MV-4-11 (cell line): ENCODE results near the gene PRR23B.
A peak's percentile ranks its signal among the peaks of the same experiment; 100 is the strongest.

Source experiments
- DNase-seq: peaks from one replicate; lab custom pipeline; 2025; lab: John Stamatoyannopoulos, UW

The PRR23B gene

DNA sequence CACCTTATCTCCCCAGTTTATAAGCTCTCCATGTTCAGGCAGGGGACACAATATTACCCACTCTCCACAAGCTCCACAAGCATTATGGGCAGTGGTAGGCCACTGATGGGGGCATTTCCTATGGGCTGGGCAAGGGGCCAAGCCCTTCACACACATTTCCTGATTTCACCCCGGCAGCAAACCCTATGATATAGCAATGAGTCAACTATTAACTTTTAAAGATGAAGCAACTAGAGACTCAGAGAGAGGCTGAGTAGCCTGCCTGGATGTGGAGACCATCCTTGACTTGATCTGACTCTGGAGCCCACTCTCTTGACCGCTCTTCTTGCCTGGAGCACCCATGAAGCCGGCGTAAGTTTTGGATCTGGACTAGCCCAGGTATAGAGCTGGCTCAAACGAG is 46.3 kb downstream of the PRR23B start:
- peak; percentile 21 for DNase-seq

GRCh38 chr3:138972941-138973340 is 47.8 kb downstream of the PRR23B start:
- DNase-seq, result no peak

DNA sequence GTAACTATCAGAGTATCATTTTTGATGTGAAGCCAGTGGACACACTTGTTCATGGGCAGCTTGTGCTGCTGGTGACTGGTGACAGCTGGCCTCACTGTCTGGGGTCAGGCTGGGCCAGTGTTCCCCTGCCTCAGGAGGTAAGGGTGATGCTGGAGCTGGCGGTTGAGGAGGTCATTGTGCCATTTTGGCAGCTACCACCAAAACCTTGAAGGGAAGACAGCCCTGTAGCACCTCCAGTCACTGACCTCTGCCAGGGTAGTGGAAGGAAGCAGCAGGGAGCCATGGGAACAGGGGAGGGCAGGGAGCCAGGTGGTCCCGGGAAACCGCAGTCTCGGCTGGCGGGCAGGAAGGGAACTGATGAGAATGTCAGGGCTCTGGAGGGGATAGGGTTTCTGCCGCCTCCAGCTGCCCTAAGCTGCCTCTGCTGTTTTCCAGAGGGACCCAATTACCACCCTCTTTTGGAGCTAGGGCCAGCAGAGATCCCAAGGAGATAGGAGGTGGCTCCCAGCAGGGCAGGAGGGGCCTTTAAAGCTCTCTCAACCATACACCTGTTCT is 48.9 kb downstream of the PRR23B start:
- no peak for DNase-seq
